Neural progenitor cell (in vitro differentiated cells): ENCODE measurements around the gene PLEKHF1.
"Not testable (repeated sequence)": the region's sequence is repeated elsewhere in the genome, so short reads cannot be mapped to it uniquely, and the experiment has no call there.

Source experiments
- EZH2 ChIP-seq: fragments of 200-600 bp; sonication (generic); IDR thresholded peaks from 2 replicates; pipeline ENCODE4 v1.6.1; 2017; ENCODE audit warnings: antibody characterized with exemption, mild to moderate bottlenecking, moderate library complexity
- EZH2phosphoT487 ChIP-seq: fragments of 200-600 bp; sonication (generic); IDR thresholded peaks from 2 replicates; pipeline ENCODE4 v1.6.1; 2017; ENCODE audit warnings: antibody characterized with exemption
- TF ChIP-seq, protein P1 (sequence below): fragments of 200-600 bp; sonication (generic); IDR thresholded peaks from 2 replicates; pipeline ENCODE4 v1.5.1; 2017; ENCODE audit warnings: antibody characterized with exemption, mild to moderate bottlenecking

GRCh38 chr19:29709440-29709798, 44.2 kb downstream of the PLEKHF1 start:
- TF ChIP-seq, protein P1, sequence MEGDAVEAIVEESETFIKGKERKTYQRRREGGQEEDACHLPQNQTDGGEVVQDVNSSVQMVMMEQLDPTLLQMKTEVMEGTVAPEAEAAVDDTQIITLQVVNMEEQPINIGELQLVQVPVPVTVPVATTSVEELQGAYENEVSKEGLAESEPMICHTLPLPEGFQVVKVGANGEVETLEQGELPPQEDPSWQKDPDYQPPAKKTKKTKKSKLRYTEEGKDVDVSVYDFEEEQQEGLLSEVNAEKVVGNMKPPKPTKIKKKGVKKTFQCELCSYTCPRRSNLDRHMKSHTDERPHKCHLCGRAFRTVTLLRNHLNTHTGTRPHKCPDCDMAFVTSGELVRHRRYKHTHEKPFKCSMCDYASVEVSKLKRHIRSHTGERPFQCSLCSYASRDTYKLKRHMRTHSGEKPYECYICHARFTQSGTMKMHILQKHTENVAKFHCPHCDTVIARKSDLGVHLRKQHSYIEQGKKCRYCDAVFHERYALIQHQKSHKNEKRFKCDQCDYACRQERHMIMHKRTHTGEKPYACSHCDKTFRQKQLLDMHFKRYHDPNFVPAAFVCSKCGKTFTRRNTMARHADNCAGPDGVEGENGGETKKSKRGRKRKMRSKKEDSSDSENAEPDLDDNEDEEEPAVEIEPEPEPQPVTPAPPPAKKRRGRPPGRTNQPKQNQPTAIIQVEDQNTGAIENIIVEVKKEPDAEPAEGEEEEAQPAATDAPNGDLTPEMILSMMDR = not testable (repeated sequence)
- TF ChIP-seq EZH2, EZH2phosphoT487: not testable (repeated sequence)
